K562 (cell line): ENCODE measurements around the gene MTHFS. TPM values are rescaled to one million over a fixed set of nuclear protein-coding genes. Genes with fewer than 3 reads are reported as not detected.

Experiments
- ATAC-seq: fragments of 200-7000 bp; cut with Tn5 transposase; 3 replicates; pipeline ENCODE4 v1.9.1; 2020; ENCODE audit warnings: moderate library complexity
- BruUV-seq: library from RNA; stranded (reverse); fragments of 400-500 nt; replicated peaks from 2 replicates; lab custom pipeline; 2021; lab: Mats Ljungman, UMichigan
- CTCF ChIA-PET: fragments of 300-600 bp; formaldehyde crosslinking; extraction: SDS; loops from one replicate; lab custom pipeline; 2021; ENCODE audit warnings: low intra/inter-chr PET ratio; lab: Yijun Ruan, JAX
- POLR2A ChIA-PET: fragments of 300-600, 350-650 bp; sonication (Branson Sonifier 250); formaldehyde crosslinking; extraction: SDS; loops from one replicate; lab custom pipeline; 2021; ENCODE audit warnings: antibody characterized with exemption, inconsistent platforms; lab: Yijun Ruan, JAX
- DNase-seq, 4 experiments: peaks; one replicate each; pipeline versions ENCODE4 v3.0.0 to v3.0.0-alpha.2; 2011 to 2018; ENCODE audit warnings: low spot score in 3 of 4, mixed read lengths in 3 of 4; ENCODE audit errors: extremely low read depth in 1 of 4
- FAIRE-seq: peaks from 2 replicates; lab custom pipeline; 2011; peaks lifted over from hg19 to GRCh38; lab: Jason Lieb, UNC
- H2AFZ ChIP-seq: 2 replicates; pipeline ENCODE4 v1.6.0; 2011; ENCODE audit warnings: low read depth, low read length, control low read depth, inconsistent platforms
- H3K27ac ChIP-seq: fragments of 200-600 bp; 3 replicates; pipeline ENCODE4 v1.8.0; 2011; ENCODE audit warnings: low read depth, mild to moderate bottlenecking, control low read depth, inconsistent platforms, low read length, moderate library complexity, mixed read lengths; ENCODE audit errors: extremely low read depth
- H3K27me3 ChIP-seq, 2 experiments: fragments of 300-600 bp in 1 of 2; 2 replicates in 1 of 2; 3 replicates in 1 of 2; pipeline versions ENCODE4 v1.6.0 to v1.8.0; 2011; ENCODE audit warnings: inconsistent platforms in 2 of 2, low read length in 2 of 2, mild to moderate bottlenecking in 1 of 2, mixed read lengths in 1 of 2, moderate library complexity in 1 of 2; ENCODE audit not compliant: control insufficient read depth in 2 of 2, insufficient read depth in 2 of 2
- H3K36me3 ChIP-seq: fragments of 300-600 bp; 3 replicates; pipeline ENCODE4 v1.8.0; 2011; ENCODE audit warnings: mild to moderate bottlenecking, low read length, inconsistent platforms; ENCODE audit not compliant: control insufficient read depth, insufficient read depth
- H3K4me1 ChIP-seq, 2 experiments: fragments of 200-600 bp in 1 of 2; replicated peaks in 1 of 2; 2 replicates in 1 of 2; 3 replicates in 1 of 2; pipeline versions ENCODE4 v1.5.1 to v1.8.0; 2011; ENCODE audit warnings: inconsistent platforms in 2 of 2, low read length in 2 of 2, mild to moderate bottlenecking in 1 of 2, mixed read lengths in 1 of 2, moderate library complexity in 1 of 2; ENCODE audit not compliant: control insufficient read depth in 2 of 2, insufficient read depth in 2 of 2
- H3K4me2 ChIP-seq: 2 replicates; pipeline ENCODE4 v1.6.1; 2011; ENCODE audit warnings: low read length, control low read depth, inconsistent platforms, mixed read lengths; ENCODE audit not compliant: insufficient read depth
- H3K4me3 ChIP-seq: fragments of 200-600 bp; sonication (generic), shearing (Covaris generic); 2 replicates; pipeline ENCODE4 v1.5.1; 2016; ENCODE audit warnings: control low read depth, inconsistent platforms
- H3K79me2 ChIP-seq: fragments of 200-600 bp; 3 replicates; pipeline ENCODE4 v1.8.0; 2011; ENCODE audit warnings: low read length, inconsistent platforms; ENCODE audit not compliant: control insufficient read depth, insufficient read depth
- H3K9ac ChIP-seq, 2 experiments: 2 replicates each; pipeline versions ENCODE4 v1.6.0 to v1.6.1; 2011; ENCODE audit warnings: low read depth in 2 of 2, low read length in 2 of 2, control low read depth in 1 of 2, inconsistent platforms in 1 of 2, mild to moderate bottlenecking in 1 of 2, mixed read lengths in 1 of 2; ENCODE audit not compliant: insufficient read depth in 1 of 2
- H3K9me1 ChIP-seq: one replicate; pipeline ENCODE4 v1.6.0; 2011; ENCODE audit warnings: inconsistent platforms, mild to moderate bottlenecking, low read length, moderate library complexity; ENCODE audit not compliant: control insufficient read depth, insufficient read depth
- H3K9me3 ChIP-seq: replicated peaks from 2 replicates; pipeline ENCODE4 v1.5.1; 2011; ENCODE audit warnings: low read depth, low read length, inconsistent platforms; ENCODE audit not compliant: control insufficient read depth, insufficient read depth
- H4K20me1 ChIP-seq: replicated peaks from 2 replicates; pipeline ENCODE4 v1.6.1; 2011; ENCODE audit warnings: low read length, inconsistent platforms, mixed read lengths; ENCODE audit not compliant: control insufficient read depth, insufficient read depth
- FOXA3 ChIP-seq, 2 experiments: fragments of 450-650 bp in 1 of 2; sonication (generic) in 1 of 2; formaldehyde crosslinking; IDR thresholded peaks in 1 of 2; conservative IDR thresholded peaks in 1 of 2; 2 replicates each; pipeline versions ENCODE4 v1.4.0 to v1.8.0; 2020 to 2022; ENCODE audit warnings: mild to moderate bottlenecking in 2 of 2, missing genetic modification reagents in 1 of 2
- GMEB1 ChIP-seq: fragments of 250-450 bp; sonication (Bioruptor Pico); IDR thresholded peaks from 2 replicates; pipeline ENCODE4 v1.4.0; 2020; ENCODE audit warnings: mild to moderate bottlenecking
- SIN3A ChIP-seq, 2 experiments: fragments of 150-350 bp in 1 of 2; IDR thresholded peaks; 2 replicates each; pipeline ENCODE4 v1.6.1; 2011 to 2016; ENCODE audit warnings: borderline replicate concordance in 2 of 2, low read depth in 2 of 2, low read length in 2 of 2, mild to moderate bottlenecking in 2 of 2, moderate library complexity in 2 of 2; ENCODE audit not compliant: control insufficient read depth in 1 of 2
- ZNF518B ChIP-seq: fragments of 250-450 bp; sonication (Bioruptor Pico); IDR thresholded peaks from 2 replicates; pipeline ENCODE4 v1.5.0; 2021; ENCODE audit warnings: mild to moderate bottlenecking, moderate library complexity
- ZNF583 ChIP-seq: fragments of 250-450 bp; sonication (Bioruptor Pico); IDR thresholded peaks from 2 replicates; pipeline ENCODE4 v1.4.0; 2020
- WGBS: fragments of 100-300 bp; shearing (Covaris generic); methylation state at CpG from one replicate; pipeline ENCODE4 v1.1.6; 2016; ENCODE audit warnings: low coverage, mixed read lengths; ENCODE audit not compliant: insufficient coverage; ENCODE audit errors: missing lambda C conversion rate; 5-methylcytosine and 5-hydroxymethylcytosine counted together
- in situ Hi-C: fragments of 300-500 bp; cut with MboI; formaldehyde crosslinking; loops from 4 replicates; pipeline ENCODE4 v1.15.0; 2018; ENCODE audit warnings: inconsistent platforms, mixed read lengths
- intact Hi-C: fragments of 100-400 bp; cut with micrococcal nuclease; formaldehyde crosslinking; loops from 2 replicates; pipeline ENCODE4 v1.14.2; 2022
- polyA plus RNA-seq, 8 experiments: library from polyadenylated mRNA; depleted of rRNA in 4 of 8; stranded (reverse) in 5 of 8; unstranded in 3 of 8; fragments of >200 nt; fragmentation: Nextera tagmentation in 2 of 8; fragmentation: Illumina TruSeq in 1 of 8; extraction: Ambion mirVana in 2 of 8; extraction: Trizol in 1 of 8; gene quantifications; 2 replicates each; pipeline versions ENCODE4 v1.2.1 to v1.2.3, GENCODE V29; 2011 to 2014; ENCODE audit warnings: inconsistent platforms in 1 of 8, missing spikeins in 1 of 8
- total RNA-seq, 7 experiments: library from RNA; depleted of rRNA in 6 of 7; stranded (reverse); fragments of >200 nt in 6 of 7; fragmentation: Illumina TruSeq in 2 of 7; extraction: Trizol in 2 of 7; gene quantifications; 2 replicates each; pipeline versions ENCODE4 v1.2.1 to v1.2.3, GENCODE V29; 2011 to 2021; ENCODE audit warnings: low replicate concordance in 1 of 7

The MTHFS gene
- total and polyA plus RNA-seq, 9 of the 15 experiments (the other 6 are each of a cell fraction or from before 2014, with no cell fraction given) = 17.8 to 79.3 (median 41.7) TPM

DNA sequence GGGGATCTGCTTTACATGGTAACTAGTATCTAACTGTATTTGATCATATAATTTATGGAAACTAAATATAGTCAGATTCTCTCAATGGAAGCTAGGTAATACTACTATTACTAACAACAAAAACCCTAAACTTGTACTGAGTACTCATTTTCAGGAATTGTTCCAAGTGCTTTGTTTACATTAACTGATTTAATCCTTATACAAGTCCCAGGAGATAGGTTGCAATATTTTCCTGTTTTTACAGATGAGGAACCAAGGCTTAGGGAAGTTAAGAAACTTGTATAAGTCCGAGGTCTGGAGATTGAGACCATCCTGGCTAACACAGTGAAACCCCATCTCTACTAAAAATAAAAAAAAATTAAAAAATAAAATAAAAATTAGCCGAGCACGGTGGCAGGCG, 7.5 kb upstream of the MTHFS start:
- Histone ChIP-seq H3K9me1 (no peaks in the 10 kb centered on the region), H3K9ac (no peak overlapping the region; a peak in 1 of 4 replicates), H3K4me2 (no peak overlapping the region), H3K9me3 (no peaks in the 10 kb centered on the region; the same call in 1 of the 2 replicates), H3K36me3 (no peaks in the 10 kb centered on the region; the same call in 2 of the 3 replicates), H3K27ac (no peak overlapping the region), H2AFZ (no peak overlapping the region), H3K4me3 (no peak overlapping the region), H3K4me1 (no peaks in the 10 kb centered on the region; a peak in 2 of 5 replicates), H3K79me2 (no peaks in the 10 kb centered on the region), H3K27me3 (no peaks in the 10 kb centered on the region), H4K20me1 (no peaks in the 10 kb centered on the region)
- ChIA-PET CTCF (no interaction called here), POLR2A (interaction anchor here (0.6 to 0.8 kb wide), 3 partner anchors 9 to 177 kb away, joined by 3 read pairs; no protein-coding TSS in a partner anchor)
- DNase-seq (no peak), FAIRE-seq (no peak), ATAC-seq (no peak)
- intact Hi-C loops (no loop called here), in situ Hi-C loops (loop anchor here (5.0 kb wide), 1 partner anchor 88 kb away; no protein-coding TSS in a partner anchor)
- no TSS peak for BruUV-seq
- TF ChIP-seq SIN3A (IDR thresholded peaks at IDR 0.05; ENCODE audit: borderline replicate concordance in 2 of 2, control insufficient read depth in 1 of 2, low read depth in 2 of 2, low read length in 2 of 2) = no peak
- TF ChIP-seq ZNF583 (CRISPR knock-in tag) = no peak
- no peak for TF ChIP-seq ZNF518B (CRISPR knock-in tag)
- no peak for TF ChIP-seq GMEB1 (CRISPR knock-in tag)
- TF ChIP-seq FOXA3 (CRISPR knock-in tag; conservative IDR thresholded peaks at IDR 0.05 in 1 of 2, IDR thresholded peaks at IDR 0.05 in 1 of 2) = 0 out of 4 replicates have a peak, but pooled peaks of 1 of the 2 experiments have one; percentile 43
- 80% methylated on average over 4 of the region's 4 CpGs for WGBS
